ENCODE results near the gene MDC1. TPM values are rescaled to one million over a fixed set of nuclear protein-coding genes. Genes with fewer than 3 reads are reported as not detected.

The MDC1 gene
- total and polyA plus RNA-seq, 4 donors = 7.4 to 34.5 (median 32.3) TPM

GRCh38 chr6:30688569-30688968, 28.5 kb downstream of the MDC1 start:
- ATAC-seq (ENCODE audit: low FRiP score) (no peak), DNase-seq (peak; percentile 39 to 45)
- H3K27ac ChIP-seq (ENCODE audit: low read depth in 1 of 2, low read length in 2 of 2) = peak overlapping the region in 1 of 2 donors; percentile 49
- H3K4me3 ChIP-seq (ENCODE audit: low read length in 2 of 2) = no peak overlapping the region
- no peaks in the 10 kb centered on the region for H3K36me3 ChIP-seq (ENCODE audit: control insufficient read depth in 1 of 2, insufficient read depth in 2 of 2, low read length in 1 of 2)
- H3K9me3 ChIP-seq (ENCODE audit: control insufficient read depth, low read length) = no peaks in the 10 kb centered on the region
- H3K27me3 ChIP-seq (ENCODE audit: control insufficient read depth in 1 of 2, insufficient read depth in 2 of 2, low read length in 1 of 2) = no peaks in the 10 kb centered on the region
- no peaks in the 10 kb centered on the region for H3K4me1 ChIP-seq (ENCODE audit: control insufficient read depth in 1 of 2, insufficient read depth in 2 of 2, low read length in 2 of 2)
- 80 to 87% methylated on average over 9 of the region's 9 CpGs for WGBS, 2 donors
- intact Hi-C loops (cut with DNase I) = no loop called here

DNA sequence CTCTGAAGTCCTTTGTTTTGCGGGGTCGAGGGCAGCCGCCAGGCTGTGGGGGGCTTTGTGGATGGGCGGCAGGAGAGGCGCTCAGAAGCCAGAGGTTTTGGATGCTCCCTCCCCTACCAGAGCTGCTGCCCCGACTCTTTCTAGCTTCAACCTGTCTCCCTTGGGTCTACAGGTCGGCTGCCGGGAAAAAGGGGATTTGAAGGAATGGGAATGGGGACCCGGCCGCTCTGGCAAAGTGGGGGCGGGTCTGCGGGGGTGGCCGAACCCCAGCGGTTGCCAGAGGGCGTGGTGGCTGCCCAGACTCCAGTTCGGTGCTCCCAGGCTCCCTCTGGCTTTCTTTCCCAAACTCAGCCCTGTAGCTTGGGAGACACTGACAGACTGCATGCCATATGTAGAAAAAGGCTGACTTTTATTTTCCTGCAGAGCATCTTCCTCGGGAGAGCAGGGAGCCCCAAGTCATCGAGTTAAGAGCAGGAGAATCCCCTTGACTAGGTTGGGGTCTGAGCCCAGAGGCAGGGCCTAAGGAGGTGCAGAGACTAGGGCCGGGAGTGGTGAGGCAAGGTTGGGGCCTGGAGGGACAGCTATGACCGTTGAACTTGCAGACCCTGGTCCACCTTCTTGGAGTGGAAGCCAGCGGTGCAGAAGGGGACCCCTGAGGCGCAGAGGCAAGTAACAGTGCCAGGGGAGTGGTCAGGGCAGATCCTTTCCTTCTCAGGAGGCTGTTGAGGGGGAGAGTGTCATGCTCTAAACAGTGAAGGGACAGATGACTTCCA, 29.2 kb downstream of the MDC1 start:
- peak overlapping the region in 1 of 2 donors; percentile 80 for H3K27ac ChIP-seq (ENCODE audit: low read depth in 1 of 2, low read length in 2 of 2)
- ATAC-seq (ENCODE audit: low FRiP score) = no peak
- DNase-seq = peak; percentile 75 to 83
- H3K27me3 ChIP-seq (ENCODE audit: control insufficient read depth in 1 of 2, insufficient read depth in 2 of 2, low read length in 1 of 2) = no peaks in the 10 kb centered on the region
- 8 to 10% methylated on average over 22 of the region's 22 CpGs for WGBS, 2 donors
- H3K4me3 ChIP-seq (ENCODE audit: low read length in 2 of 2) = peak overlapping the region; percentile 11 to 82
- no peaks in the 10 kb centered on the region for H3K9me3 ChIP-seq (ENCODE audit: control insufficient read depth, low read length)
- intact Hi-C loops (cut with DNase I) = loop anchor here (1.0 to 2.0 kb wide), 3 partner anchors 29 to 71 kb away; partner anchors contain the start of genes MDC1 (in 1 of the 2), MRPS18B (in 1 of the 2), PPP1R10 (in 1 of the 2) and TUBB (in 1 of the 2)
- H3K4me1 ChIP-seq (ENCODE audit: control insufficient read depth in 1 of 2, insufficient read depth in 2 of 2, low read length in 2 of 2) = no peaks in the 10 kb centered on the region
- no peaks in the 10 kb centered on the region for H3K36me3 ChIP-seq (ENCODE audit: control insufficient read depth in 1 of 2, insufficient read depth in 2 of 2, low read length in 1 of 2)

DNA sequence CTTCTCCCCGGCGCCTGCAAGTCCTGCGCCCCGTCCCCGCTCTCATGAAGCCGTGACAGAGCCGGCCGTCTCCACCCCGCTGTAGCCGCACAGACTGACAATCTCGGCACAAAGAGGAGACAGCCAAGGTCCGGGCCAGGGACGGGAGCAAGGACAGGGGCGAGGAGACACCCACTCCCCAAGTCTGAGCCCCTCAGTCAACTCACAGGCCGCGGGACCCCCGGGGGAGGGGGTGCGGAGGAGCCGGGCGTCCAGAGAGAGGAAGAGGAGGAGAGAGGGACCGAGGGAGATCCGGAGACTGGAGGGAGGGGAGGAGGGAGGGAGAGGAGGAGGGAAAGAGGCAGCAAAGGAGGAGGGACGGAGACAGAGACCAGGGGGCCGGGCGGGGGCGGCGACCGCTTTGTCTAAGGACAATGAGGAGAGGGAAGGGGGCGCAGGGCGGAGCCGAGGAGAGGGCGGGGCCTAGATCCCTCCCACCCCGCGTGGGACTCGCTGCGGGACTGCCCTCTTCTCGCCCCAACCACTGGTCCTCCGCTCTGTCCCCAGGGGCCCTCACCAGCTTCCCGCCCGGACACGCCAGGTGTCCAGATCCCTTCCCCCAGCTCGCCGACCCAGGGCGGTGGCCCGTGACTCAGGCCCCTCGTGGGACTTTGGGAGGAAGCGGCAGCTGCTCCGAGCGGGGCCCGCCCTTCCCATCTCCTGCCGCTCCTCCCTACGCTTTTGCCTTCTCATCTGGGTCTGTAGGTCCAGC, 30.0 kb downstream of the MDC1 start:
- intact Hi-C loops (cut with DNase I) = loop anchor here (1.0 to 2.0 kb wide), 3 partner anchors 30 to 70 kb away; partner anchors contain the start of genes MDC1 (in 1 of the 2), MRPS18B (in 1 of the 2), PPP1R10 (in 1 of the 2) and TUBB (in 1 of the 2)
- ATAC-seq (ENCODE audit: low FRiP score) (peak; percentile 84), DNase-seq (peak; percentile 98 to 99)
- no peaks in the 10 kb centered on the region for H3K27me3 ChIP-seq (ENCODE audit: control insufficient read depth in 1 of 2, insufficient read depth in 2 of 2, low read length in 1 of 2)
- no peaks in the 10 kb centered on the region for H3K36me3 ChIP-seq (ENCODE audit: control insufficient read depth in 1 of 2, insufficient read depth in 2 of 2, low read length in 1 of 2)
- H3K27ac ChIP-seq (ENCODE audit: low read depth in 1 of 2, low read length in 2 of 2) = peak overlapping the region; percentile 24 to 94
- 0 to 1% methylated on average over 35 to 52 of the region's 52 CpGs for WGBS, 2 donors
- no peaks in the 10 kb centered on the region for H3K9me3 ChIP-seq (ENCODE audit: control insufficient read depth, low read length)
- H3K4me3 ChIP-seq (ENCODE audit: low read length in 2 of 2) = peak overlapping the region; percentile 72 to 82
- no peaks in the 10 kb centered on the region for H3K4me1 ChIP-seq (ENCODE audit: control insufficient read depth in 1 of 2, insufficient read depth in 2 of 2, low read length in 2 of 2)

DNA sequence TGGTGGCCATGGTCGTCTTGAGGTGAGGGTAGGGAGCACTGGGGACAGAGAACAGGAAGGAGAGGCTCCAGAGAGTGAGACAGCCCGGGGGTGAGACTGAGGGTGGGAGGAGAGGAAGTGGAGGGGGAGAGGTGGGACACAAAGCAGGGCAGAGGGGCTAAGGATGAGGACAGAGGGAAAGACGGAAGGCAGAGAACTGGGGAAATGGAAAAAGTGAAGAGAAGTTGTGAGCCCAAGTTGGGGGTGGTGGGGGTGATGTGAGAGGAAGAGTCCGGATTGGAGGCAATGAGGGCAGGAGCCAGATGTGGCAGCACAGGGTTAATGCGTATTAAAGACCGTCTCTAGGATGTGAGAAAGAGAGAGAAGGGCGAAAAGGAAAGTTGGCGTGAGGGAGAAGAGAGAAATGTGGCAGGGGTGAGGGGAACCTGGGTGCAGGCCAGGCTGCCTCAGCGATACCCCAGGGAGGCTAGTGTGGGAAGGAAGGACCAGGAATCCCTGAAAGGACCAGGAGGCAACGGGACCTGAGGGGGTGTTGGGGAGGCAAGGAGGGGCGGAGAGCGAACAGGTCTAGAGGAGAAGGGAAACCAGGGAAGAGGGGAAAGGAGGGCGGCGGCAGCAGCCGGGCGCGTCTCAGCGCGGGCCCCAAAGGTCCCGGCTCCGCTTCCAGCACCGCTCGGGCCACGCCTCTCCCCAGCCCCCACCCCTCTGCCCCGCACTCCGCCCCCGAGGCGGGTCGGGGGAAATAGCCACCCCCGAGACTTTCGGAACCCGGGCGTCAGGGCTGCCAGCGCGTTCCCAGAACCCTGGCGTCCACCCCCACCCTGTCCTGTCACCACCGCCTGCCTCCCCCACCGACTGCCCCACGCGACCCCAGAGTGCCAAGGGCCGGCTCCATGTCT, 30.8 kb downstream of the MDC1 start, which contains the start of gene PPP1R18:
Gene PPP1R18, minus strand, starts transcription at position 637 of the 899 bp plus-strand sequence. Its CDS starts 627 bp downstream, at position 10.
- intact Hi-C loops (cut with DNase I) = loop anchor here (2.0 kb wide), 2 partner anchors 35 to 69 kb away; partner anchors contain the start of genes MRPS18B (in 1 of the 2), PPP1R10 (in 1 of the 2) and TUBB (in 1 of the 2)
- ATAC-seq (ENCODE audit: low FRiP score) (peak; percentile 78), DNase-seq (peak; percentile 95 to 96)
- H3K27me3 ChIP-seq (ENCODE audit: control insufficient read depth in 1 of 2, insufficient read depth in 2 of 2, low read length in 1 of 2) = no peaks in the 10 kb centered on the region
- H3K4me3 ChIP-seq (ENCODE audit: low read length in 2 of 2) = peak within 1 kb of the TSS; percentile 72 to 82
- H3K4me1 ChIP-seq (ENCODE audit: control insufficient read depth in 1 of 2, insufficient read depth in 2 of 2, low read length in 2 of 2) = no peaks in the 10 kb centered on the region
- peak within 1 kb of the TSS; percentile 80 to 94 for H3K27ac ChIP-seq (ENCODE audit: low read depth in 1 of 2, low read length in 2 of 2)
- 1% methylated on average over 27 to 41 of the region's 41 CpGs for WGBS, 2 donors
- no peaks in the 10 kb centered on the region for H3K9me3 ChIP-seq (ENCODE audit: control insufficient read depth, low read length)
- no peaks in the 10 kb centered on the region for H3K36me3 ChIP-seq (ENCODE audit: control insufficient read depth in 1 of 2, insufficient read depth in 2 of 2, low read length in 1 of 2)

DNA sequence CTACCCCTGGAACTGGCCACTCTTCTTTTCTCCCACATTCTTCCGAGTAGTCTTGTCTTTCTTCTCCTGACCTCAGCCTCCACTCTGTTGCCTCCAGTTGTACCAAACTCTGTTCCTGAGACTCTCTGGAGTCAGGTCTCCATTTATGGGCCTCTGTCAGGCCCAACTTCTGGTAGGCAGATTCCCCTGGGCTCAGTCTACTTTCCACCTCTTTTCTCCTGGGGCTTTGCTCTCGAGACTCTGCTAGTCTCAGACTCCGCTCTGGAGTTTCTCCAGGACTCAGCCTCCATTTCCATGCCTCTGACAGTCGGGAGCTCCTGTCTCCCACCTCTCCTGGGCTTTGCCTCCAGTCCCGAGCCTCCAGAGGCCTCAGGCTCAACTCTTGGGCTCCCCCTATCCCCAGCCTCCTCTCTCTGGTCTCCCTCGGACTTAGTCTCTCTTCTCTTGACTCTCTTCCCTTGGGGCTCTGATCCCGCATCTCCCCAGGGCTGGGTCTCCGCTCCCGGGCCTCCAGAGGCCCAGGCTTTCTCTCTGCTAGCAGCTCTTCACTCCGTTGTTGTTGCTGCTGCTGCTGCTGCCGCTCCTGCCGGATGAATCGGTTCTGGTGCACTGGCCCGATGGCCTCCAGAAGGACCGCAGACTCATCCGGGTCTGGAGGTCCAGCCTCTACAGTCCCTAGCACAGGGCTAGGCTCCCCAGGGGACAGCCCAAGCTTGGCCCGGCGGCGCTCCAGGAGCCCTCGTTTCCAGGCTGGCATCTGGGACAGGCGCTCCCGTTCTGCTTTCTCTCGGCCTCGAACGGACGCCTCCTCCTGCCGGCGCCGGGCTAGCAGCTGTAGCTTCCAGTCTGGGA, 31.7 kb downstream of the MDC1 start:
- Histone ChIP-seq H3K9me3 (ENCODE audit: control insufficient read depth, low read length) (no peaks in the 10 kb centered on the region), H3K4me1 (ENCODE audit: control insufficient read depth in 1 of 2, insufficient read depth in 2 of 2, low read length in 2 of 2) (no peaks in the 10 kb centered on the region), H3K4me3 (ENCODE audit: low read length in 2 of 2) (peak overlapping the region; percentile 31 to 82), H3K36me3 (ENCODE audit: control insufficient read depth in 1 of 2, insufficient read depth in 2 of 2, low read length in 1 of 2) (no peaks in the 10 kb centered on the region), H3K27me3 (ENCODE audit: control insufficient read depth in 1 of 2, insufficient read depth in 2 of 2, low read length in 1 of 2) (no peaks in the 10 kb centered on the region), H3K27ac (ENCODE audit: low read depth in 1 of 2, low read length in 2 of 2) (peak overlapping the region; percentile 30 to 80)
- peak; percentile 66 to 78 for DNase-seq
- 6% methylated on average over 29 of the region's 29 CpGs for WGBS, 2 donors
- intact Hi-C loops (cut with DNase I) = loop anchor here (2.0 kb wide), 2 partner anchors 35 to 69 kb away; partner anchors contain the start of genes MRPS18B (in 1 of the 2), PPP1R10 (in 1 of the 2) and TUBB (in 1 of the 2)
- ATAC-seq (ENCODE audit: low FRiP score) = no peak

DNA sequence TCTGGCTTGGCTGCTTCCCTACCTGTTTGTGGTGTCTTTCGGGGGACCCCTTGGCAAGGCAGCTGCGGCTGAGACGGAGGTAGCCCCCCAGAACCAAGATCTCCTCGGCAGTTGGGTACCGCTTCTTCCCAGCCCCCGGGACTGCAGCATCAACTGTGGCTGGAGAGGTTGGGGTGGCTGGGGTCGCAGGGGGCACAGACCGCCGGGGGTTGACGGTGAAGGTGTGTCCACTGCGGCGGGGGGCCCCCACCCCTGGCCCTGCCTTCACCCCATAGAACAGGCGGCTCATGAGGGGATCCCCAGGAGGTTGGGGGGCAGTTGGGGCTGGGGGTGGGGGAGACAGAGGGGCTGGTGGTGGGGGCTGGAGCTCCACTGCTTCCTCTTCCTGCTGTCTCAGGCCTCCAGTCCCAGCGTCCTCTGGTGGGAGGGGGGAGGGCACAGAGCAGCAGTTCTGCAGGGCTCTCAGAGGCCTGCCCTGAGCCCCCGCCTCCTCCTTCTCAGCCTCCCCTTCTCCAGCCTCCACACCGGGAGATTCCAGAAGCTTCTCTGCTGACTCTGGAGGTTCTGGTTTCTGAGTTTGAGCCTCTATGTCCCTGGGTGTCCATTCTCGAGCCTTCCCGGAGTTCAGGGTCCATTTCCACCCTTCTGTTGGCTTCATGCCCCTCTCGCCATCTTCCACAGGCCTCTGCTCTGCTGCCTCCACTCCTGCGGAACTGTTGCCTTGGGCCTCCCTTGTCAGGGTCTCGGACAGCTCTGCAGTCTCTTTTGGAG, 32.5 kb downstream of the MDC1 start:
- peak; percentile 79 to 90 for DNase-seq

GRCh38 chr6:30683980-30684338, 33.1 kb downstream of the MDC1 start:
- Histone ChIP-seq H3K9me3 (ENCODE audit: control insufficient read depth, low read length) (no peaks in the 10 kb centered on the region), H3K4me1 (ENCODE audit: control insufficient read depth in 1 of 2, insufficient read depth in 2 of 2, low read length in 2 of 2) (peaks cover 0 to 2% of the 10 kb centered on the region in 2 donors), H3K27me3 (ENCODE audit: control insufficient read depth in 1 of 2, insufficient read depth in 2 of 2, low read length in 1 of 2) (no peaks in the 10 kb centered on the region), H3K4me3 (ENCODE audit: low read length in 2 of 2) (peak overlapping the region; percentile 31 to 82), H3K36me3 (ENCODE audit: control insufficient read depth in 1 of 2, insufficient read depth in 2 of 2, low read length in 1 of 2) (peaks cover 0 to 3% of the 10 kb centered on the region in 2 donors), H3K27ac (ENCODE audit: low read depth in 1 of 2, low read length in 2 of 2) (peak overlapping the region; percentile 37 to 84)
- no peak for DNase-seq
- WGBS, 2 donors = 0 to 1% methylated on average over 2 of the region's 2 CpGs
- intact Hi-C loops (cut with DNase I) = loop anchor here in 1 of 2 donors (5.0 kb wide), 1 partner anchor 198 kb away; the partner anchor contains the start of gene DDR1
- ATAC-seq (ENCODE audit: low FRiP score) = no peak

More for the DNA sequence above, 32.5 kb downstream of the MDC1 start:
- intact Hi-C loops (cut with DNase I) = loop anchor here in 1 of 2 donors (5.0 kb wide), 1 partner anchor 198 kb away; the partner anchor contains the start of gene DDR1
- ATAC-seq (ENCODE audit: low FRiP score) = no peak
- peak overlapping the region; percentile 37 to 84 for H3K27ac ChIP-seq (ENCODE audit: low read depth in 1 of 2, low read length in 2 of 2)
- no peaks in the 10 kb centered on the region for H3K4me1 ChIP-seq (ENCODE audit: control insufficient read depth in 1 of 2, insufficient read depth in 2 of 2, low read length in 2 of 2)
- H3K4me3 ChIP-seq (ENCODE audit: low read length in 2 of 2) = peak overlapping the region; percentile 31 to 82
- WGBS, 2 donors = 4 to 5% methylated on average over 18 to 21 of the region's 21 CpGs
- H3K9me3 ChIP-seq (ENCODE audit: control insufficient read depth, low read length) = no peaks in the 10 kb centered on the region
- peaks cover 0 to 3% of the 10 kb centered on the region in 2 donors for H3K36me3 ChIP-seq (ENCODE audit: control insufficient read depth in 1 of 2, insufficient read depth in 2 of 2, low read length in 1 of 2)
- H3K27me3 ChIP-seq (ENCODE audit: control insufficient read depth in 1 of 2, insufficient read depth in 2 of 2, low read length in 1 of 2) = no peaks in the 10 kb centered on the region

Data from aorta (tissue), 5 donors.